ENCODE measurements around the gene TEX9.
"Not testable (repeated sequence)": the region's sequence is repeated elsewhere in the genome, so short reads cannot be mapped to it uniquely, and the experiment has no call there.

The TEX9 gene

DNA sequence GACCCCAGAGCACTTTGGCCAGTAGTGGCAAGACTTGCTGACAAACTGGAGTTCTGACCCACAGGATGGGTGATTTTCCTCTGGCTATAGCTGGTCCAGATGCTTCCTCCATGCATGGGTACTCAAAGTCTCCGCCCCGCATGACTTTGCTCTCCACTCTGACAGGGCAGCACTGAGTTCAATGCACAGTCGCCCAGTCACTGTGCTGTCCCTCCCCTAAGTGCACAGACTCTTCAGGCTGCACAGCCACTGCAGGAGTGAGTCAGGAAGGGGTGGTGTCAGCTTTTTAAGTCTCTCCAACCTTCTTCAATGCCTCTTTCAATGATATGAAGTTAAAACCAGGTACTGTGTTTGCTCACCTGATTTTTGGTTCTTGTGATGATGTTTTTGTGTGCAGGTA lies 17.8 kb downstream of the TEX9 start:
- DNase-seq (ENCODE audit: low spot score): no peak
- no peaks in the 10 kb centered on the region for H3K4me1 Mint-ChIP-seq (ENCODE audit: low read depth)

DNA sequence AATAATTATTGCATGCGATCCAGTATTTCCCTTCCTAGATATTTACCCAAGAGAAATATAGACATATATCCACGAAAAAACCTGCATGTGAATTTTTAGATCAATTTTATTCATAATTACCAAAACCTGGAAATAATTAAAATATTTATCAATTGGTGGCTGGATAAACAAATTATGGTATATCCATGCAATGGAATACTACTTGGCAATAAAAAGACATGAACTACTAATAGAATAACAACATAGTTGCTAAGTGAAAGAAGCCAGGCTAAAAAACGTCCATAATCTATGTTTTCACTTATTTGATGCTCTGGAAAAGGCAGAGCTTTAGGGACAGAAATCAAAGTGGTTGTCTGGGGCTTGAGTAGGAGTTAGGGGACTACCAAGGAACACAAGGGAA lies 20.7 kb downstream of the TEX9 start:
- Mint-ChIP-seq H3K4me1 (ENCODE audit: low read depth) (no peaks in the 10 kb centered on the region), H3K9me3 (no peaks in the 10 kb centered on the region), H3K36me3 (ENCODE audit: low read depth) (no peaks in the 10 kb centered on the region), H3K4me3 (no peak overlapping the region), H3K27me3 (ENCODE audit: low read depth) (no peaks in the 10 kb centered on the region), H3K27ac (no peak overlapping the region)
- no peak for DNase-seq (ENCODE audit: low spot score)

More for the DNA sequence above, 17.8 kb downstream of the TEX9 start:
- no peaks in the 10 kb centered on the region for H3K36me3 Mint-ChIP-seq (ENCODE audit: low read depth)
- H3K9me3 Mint-ChIP-seq: peaks cover 19% of the 10 kb centered on the region
- H3K4me3 Mint-ChIP-seq: no peak overlapping the region
- H3K27ac Mint-ChIP-seq: no peak overlapping the region
- H3K27me3 Mint-ChIP-seq (ENCODE audit: low read depth): no peaks in the 10 kb centered on the region

DNA sequence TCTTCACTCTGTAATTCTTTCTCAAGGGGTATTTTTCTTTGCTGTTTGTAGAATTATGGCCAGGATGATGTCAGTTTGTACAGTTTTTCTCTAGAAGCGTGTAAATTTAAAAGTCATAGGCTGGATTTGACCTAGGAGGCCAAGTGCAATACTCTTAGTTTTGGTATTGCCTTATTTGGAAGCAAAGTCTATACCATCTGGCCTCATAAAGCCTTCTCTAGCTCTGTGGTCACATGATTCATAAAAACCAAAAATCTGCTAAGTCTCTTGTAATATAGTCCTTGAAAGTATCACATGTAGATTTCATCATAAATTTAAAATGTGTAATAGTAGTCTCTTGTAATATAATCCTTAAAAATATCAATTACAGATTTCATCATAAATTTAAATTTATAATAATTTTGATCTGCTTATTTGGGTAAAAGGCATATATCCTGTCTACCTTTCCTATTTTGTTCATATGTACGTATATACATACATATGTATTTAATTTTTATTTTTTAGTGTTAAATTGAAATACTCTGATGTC lies 25.6 kb downstream of the TEX9 start:
- H3K27me3 Mint-ChIP-seq (ENCODE audit: low read depth): no peaks in the 10 kb centered on the region
- no peak for DNase-seq (ENCODE audit: low spot score)

DNA sequence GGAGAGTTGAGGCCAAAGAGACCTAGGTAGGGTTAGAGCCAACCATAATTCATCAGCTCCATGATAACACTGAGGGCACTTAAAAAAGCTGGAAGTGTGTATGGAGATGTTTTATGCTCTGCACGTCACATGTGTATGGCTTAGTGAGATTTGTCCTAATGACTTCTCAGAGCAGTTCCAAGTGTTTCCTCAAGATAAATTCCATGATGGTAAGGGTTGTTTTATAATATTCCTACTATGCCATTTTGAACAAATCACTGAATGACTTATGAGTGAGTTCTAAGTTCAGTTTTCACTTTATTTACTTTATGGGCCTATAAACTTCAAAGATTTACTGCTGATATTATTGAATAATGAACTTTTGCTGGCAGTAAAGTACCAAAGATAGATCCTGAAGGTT lies 28.1 kb downstream of the TEX9 start:
- no peaks in the 10 kb centered on the region for H3K4me1 Mint-ChIP-seq (ENCODE audit: low read depth)

More for the DNA sequence above, 25.6 kb downstream of the TEX9 start:
- no peaks in the 10 kb centered on the region for H3K4me1 Mint-ChIP-seq (ENCODE audit: low read depth)
- no peaks in the 10 kb centered on the region for H3K9me3 Mint-ChIP-seq
- H3K36me3 Mint-ChIP-seq (ENCODE audit: low read depth): no peaks in the 10 kb centered on the region
- H3K4me3 Mint-ChIP-seq: no peak overlapping the region
- H3K27ac Mint-ChIP-seq: no peak overlapping the region

DNA sequence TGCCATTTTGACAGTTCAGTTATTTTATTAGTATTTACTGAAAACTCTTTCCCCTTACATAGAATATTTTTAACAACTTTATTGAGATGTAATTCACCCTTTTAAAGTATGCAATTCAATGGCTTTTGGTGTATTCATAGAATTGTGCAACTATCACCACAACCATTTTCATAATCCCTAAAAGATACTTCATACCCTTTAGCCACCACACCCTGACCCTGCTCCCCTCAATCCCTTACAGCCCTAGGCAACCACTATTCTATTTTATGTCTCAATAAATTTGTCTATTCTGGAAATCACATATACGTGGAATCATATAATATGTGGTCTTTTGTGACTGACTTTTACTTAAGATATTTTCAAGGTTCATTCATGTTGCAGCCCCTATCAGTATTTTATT lies 29.7 kb downstream of the TEX9 start:
- no peak for DNase-seq (ENCODE audit: low spot score)
- Mint-ChIP-seq H3K36me3 (ENCODE audit: low read depth) (no peaks in the 10 kb centered on the region), H3K4me1 (ENCODE audit: low read depth) (no peaks in the 10 kb centered on the region), H3K9me3 (no peaks in the 10 kb centered on the region), H3K27me3 (ENCODE audit: low read depth) (no peaks in the 10 kb centered on the region), H3K4me3 (no peak overlapping the region), H3K27ac (no peak overlapping the region)

More for the DNA sequence above, 28.1 kb downstream of the TEX9 start:
- Mint-ChIP-seq H3K27me3 (ENCODE audit: low read depth) (no peaks in the 10 kb centered on the region), H3K9me3 (no peaks in the 10 kb centered on the region), H3K4me3 (no peak overlapping the region), H3K36me3 (ENCODE audit: low read depth) (no peaks in the 10 kb centered on the region), H3K27ac (no peak overlapping the region)
- no peak for DNase-seq (ENCODE audit: low spot score)

DNA sequence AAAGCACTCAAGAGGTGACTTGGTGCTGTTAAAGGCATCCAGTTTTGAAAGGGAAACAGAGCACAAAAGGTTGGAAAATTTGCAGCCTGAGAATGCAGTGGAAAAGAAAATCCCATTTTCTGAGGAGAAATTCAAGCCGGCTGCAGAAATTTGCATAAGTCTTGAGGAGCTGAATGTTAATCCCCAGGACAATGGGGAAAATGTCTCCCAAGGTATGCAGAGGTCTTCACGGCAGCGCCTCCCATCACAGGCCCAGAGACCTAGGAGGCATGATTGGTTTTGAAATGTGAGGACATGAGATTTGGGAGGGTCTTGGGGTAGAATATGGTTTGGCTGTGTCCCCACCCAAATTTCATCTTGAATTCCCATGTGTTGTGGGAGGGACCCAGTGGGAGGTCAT lies 32.1 kb downstream of the TEX9 start:
- DNase-seq (ENCODE audit: low spot score); H3K9me3 Mint-ChIP-seq; H3K36me3 Mint-ChIP-seq (ENCODE audit: low read depth); H3K27me3 Mint-ChIP-seq (ENCODE audit: low read depth); H3K27ac Mint-ChIP-seq; H3K4me1 Mint-ChIP-seq (ENCODE audit: low read depth); H3K4me3 Mint-ChIP-seq: not testable (repeated sequence)

DNA sequence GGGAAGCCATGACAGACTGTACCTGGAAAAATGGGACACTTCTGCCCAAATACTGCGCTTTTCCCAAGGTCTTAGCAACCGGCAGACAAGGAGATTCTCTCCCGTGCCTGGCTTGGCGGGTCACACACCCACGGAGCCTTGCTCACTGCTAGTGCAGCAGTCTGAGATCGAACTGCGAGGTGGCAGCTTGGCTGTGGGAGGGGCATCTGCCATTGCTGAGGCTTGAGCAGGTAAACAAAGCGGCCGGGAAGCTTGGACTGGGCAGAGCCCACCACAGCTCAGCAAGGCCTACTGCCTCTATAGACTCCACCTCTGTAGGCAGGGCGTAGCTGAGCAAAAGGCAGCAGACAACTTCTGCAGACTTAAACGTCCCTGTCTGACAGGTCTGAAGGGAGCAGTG lies 34.0 kb downstream of the TEX9 start:
- H3K9me3 Mint-ChIP-seq; H3K27me3 Mint-ChIP-seq (ENCODE audit: low read depth); DNase-seq (ENCODE audit: low spot score); H3K36me3 Mint-ChIP-seq (ENCODE audit: low read depth); H3K4me1 Mint-ChIP-seq (ENCODE audit: low read depth); H3K27ac Mint-ChIP-seq; H3K4me3 Mint-ChIP-seq: not testable (repeated sequence)

DNA sequence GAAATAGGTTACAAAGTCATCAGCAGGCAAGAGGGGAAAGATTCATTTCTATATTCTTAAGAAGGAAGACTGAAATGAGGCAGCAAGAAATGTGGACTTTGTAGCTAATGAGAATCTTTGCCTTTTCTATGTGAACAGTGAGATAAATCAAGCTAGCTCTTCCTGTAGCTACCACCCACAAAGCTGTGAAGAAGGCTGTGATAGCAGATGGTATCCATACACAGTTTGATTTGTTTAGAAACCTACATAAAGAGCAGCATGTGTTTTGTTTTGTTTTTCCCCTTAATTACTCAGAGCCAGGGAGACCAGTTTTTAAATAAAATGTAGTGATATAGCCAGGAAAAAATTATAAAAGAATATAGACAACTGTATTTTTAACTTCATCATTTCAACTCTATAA lies 45.5 kb downstream of the TEX9 start:
- no peak for DNase-seq (ENCODE audit: low spot score)
- no peaks in the 10 kb centered on the region for H3K36me3 Mint-ChIP-seq (ENCODE audit: low read depth)

DNA sequence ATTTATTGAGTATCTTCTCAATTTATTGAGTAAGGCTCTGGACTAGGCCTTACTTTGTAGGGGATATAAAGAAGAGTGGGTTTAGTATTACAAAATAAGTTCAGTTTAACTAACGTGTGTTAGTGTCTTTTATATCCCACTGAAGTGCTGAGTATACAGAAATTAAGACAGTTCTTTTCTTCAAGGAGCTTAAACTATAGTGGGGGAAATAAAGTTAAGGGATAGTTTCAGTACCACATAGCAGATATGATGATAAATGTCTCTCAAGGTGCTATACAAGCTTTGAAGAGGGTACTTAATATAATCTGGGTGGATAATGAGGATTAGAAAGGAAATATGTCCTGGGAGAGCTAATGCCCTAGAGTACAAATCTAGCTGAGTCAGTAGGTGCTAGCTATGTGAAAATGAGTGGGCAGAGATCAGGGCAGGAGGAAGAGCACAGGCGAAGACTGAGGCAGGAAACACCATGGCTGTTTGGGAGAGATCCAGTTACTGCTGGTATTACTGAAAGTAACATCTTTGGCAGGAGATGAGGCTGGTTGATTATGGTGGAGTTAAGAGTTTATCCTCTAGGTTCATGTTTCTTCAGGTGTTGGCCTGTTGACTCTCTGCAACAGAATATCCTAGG lies 46.0 kb downstream of the TEX9 start:
- no peak for DNase-seq (ENCODE audit: low spot score)
- Mint-ChIP-seq H3K36me3 (ENCODE audit: low read depth) (no peaks in the 10 kb centered on the region), H3K4me3 (no peak overlapping the region), H3K4me1 (ENCODE audit: low read depth) (no peaks in the 10 kb centered on the region), H3K9me3 (no peaks in the 10 kb centered on the region), H3K27me3 (ENCODE audit: low read depth) (no peaks in the 10 kb centered on the region), H3K27ac (no peak overlapping the region)

More for the DNA sequence above, 45.5 kb downstream of the TEX9 start:
- Mint-ChIP-seq H3K9me3 (no peaks in the 10 kb centered on the region), H3K4me1 (ENCODE audit: low read depth) (no peaks in the 10 kb centered on the region), H3K27me3 (ENCODE audit: low read depth) (no peaks in the 10 kb centered on the region), H3K27ac (no peak overlapping the region), H3K4me3 (no peak overlapping the region)

DNA sequence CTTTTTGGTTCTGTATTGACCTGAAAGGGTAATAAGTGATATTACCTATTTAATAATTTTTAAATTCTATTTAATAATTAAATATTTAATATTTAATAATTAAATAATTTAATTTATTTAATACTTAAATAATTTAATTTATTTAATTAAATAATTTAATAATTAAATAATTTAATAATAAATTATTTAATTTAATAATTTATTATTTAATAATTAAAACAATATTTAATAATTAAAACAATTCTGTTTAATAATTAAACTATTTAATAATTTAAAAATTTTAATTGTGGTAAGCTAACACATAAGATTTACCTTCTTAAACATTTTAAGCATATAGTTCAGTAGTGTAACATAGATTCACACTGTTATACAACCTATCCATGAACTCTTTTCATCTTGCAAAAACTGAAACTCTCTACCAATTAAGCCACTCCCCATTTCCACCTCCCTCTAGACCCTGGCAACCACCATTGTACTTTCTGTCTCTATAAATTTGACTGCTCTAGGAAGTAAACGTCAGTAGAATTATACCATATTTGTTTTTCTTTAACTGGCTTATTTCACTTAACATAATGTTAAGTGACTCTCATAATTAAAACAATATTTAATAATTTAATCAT lies 48.0 kb downstream of the TEX9 start:
- DNase-seq (ENCODE audit: low spot score); H3K9me3 Mint-ChIP-seq; H3K27me3 Mint-ChIP-seq (ENCODE audit: low read depth); H3K4me3 Mint-ChIP-seq; H3K4me1 Mint-ChIP-seq (ENCODE audit: low read depth); H3K27ac Mint-ChIP-seq; H3K36me3 Mint-ChIP-seq (ENCODE audit: low read depth): not testable (repeated sequence)

DNA sequence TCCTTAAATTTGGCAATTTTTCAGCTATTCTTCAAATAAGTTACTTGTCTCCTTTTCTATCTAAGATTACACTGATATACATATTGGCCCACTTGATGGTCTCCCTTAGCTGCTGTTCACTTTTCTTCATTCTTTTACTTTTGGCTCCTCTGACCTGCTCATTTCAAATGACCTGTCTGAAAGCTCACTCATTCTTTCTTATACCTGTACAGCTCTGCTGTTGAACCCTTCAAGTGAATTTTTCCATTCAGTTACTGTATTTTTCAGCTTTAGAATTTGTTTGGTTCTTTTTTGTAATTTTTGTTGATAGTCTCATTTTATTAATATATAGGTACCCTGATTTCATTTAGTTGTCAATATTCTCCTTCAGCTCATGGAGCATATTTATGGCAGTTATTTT lies 60.0 kb downstream of the TEX9 start:
- H3K4me1 Mint-ChIP-seq (ENCODE audit: low read depth): no peaks in the 10 kb centered on the region
- H3K4me3 Mint-ChIP-seq: no peak overlapping the region
- no peak overlapping the region for H3K27ac Mint-ChIP-seq
- H3K9me3 Mint-ChIP-seq: peaks cover 8% of the 10 kb centered on the region
- DNase-seq (ENCODE audit: low spot score): no peak
- no peaks in the 10 kb centered on the region for H3K36me3 Mint-ChIP-seq (ENCODE audit: low read depth)
- H3K27me3 Mint-ChIP-seq (ENCODE audit: low read depth): no peaks in the 10 kb centered on the region

DNA sequence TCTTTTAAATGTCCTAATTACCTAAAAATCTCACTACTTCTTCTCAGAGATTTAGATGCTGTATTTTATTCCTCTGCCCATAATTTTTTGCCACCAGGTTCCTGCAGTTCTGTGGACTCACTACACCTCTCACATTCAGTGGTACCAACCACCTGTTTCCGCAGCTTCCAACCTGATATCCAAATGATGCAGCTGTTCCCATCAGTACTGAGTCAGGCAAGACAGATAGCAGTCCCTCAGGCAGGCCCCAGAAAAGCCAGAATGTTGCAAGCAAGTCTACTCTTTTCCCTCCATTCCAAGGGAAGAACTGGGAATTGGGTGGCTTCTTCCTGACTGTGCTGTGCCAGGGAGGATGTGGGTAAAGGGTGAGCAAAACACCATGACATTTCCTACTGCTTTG lies 60.8 kb downstream of the TEX9 start:
- H3K4me3 Mint-ChIP-seq: no peak overlapping the region
- no peak for DNase-seq (ENCODE audit: low spot score)
- H3K36me3 Mint-ChIP-seq (ENCODE audit: low read depth): no peaks in the 10 kb centered on the region
- H3K27me3 Mint-ChIP-seq (ENCODE audit: low read depth): no peaks in the 10 kb centered on the region
- H3K9me3 Mint-ChIP-seq: peaks cover 8% of the 10 kb centered on the region
- no peaks in the 10 kb centered on the region for H3K4me1 Mint-ChIP-seq (ENCODE audit: low read depth)
- H3K27ac Mint-ChIP-seq: no peak overlapping the region

DNA sequence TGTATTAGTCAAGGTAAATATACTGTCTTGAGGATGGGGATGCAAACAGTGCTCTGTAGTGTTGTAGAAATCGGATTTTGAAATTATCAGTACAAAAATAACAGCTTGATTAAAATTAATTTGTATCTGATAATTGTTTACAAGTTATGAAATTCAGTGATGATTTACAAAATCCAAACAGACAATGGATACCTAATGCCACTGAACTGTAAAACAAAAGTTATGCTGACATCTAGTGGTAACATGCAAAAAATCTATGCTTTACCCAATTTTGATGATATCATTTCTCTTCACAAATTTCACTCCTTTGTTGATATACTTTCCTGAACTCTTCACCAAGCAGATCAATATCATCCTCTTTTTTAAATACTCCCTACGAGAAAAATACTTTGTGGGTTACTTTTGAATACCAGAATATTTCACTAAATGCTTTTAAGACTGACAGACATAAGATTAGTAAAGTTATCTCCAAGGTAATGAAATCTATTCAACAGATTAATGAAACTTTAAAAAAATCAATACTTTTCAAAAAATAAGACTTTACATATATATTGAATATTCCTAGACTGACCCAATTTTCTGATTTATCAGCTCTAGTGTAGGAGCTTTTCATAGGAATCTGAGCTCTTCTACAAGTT lies 63.7 kb downstream of the TEX9 start:
- Mint-ChIP-seq H3K36me3 (ENCODE audit: low read depth) (no peaks in the 10 kb centered on the region), H3K4me3 (no peak overlapping the region), H3K27me3 (ENCODE audit: low read depth) (peaks cover 4% of the 10 kb centered on the region), H3K4me1 (ENCODE audit: low read depth) (no peaks in the 10 kb centered on the region), H3K27ac (no peak overlapping the region), H3K9me3 (peaks cover 5% of the 10 kb centered on the region)
- DNase-seq (ENCODE audit: low spot score): no peak

DNA sequence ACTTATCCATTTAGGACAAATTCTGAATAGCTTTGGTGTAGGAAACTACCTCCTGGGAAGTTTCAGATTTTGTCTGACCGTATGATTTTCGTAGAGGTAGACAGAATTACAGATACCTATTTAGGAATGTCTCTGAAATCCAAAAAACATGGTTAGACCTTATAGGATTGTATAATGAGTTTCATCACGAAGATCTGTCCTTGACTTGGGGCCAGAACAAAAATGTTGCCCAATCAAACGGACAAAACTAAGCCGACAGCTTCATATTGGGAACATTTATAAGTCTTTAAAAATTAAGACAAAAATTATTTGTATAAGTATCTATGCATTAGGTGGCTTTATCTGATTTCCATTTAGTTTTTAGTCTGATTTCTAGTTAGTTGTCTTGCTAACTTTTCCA lies 67.1 kb downstream of the TEX9 start:
- H3K9me3 Mint-ChIP-seq: no peaks in the 10 kb centered on the region
- no peaks in the 10 kb centered on the region for H3K36me3 Mint-ChIP-seq (ENCODE audit: low read depth)
- no peak overlapping the region for H3K27ac Mint-ChIP-seq
- no peaks in the 10 kb centered on the region for H3K4me1 Mint-ChIP-seq (ENCODE audit: low read depth)
- DNase-seq (ENCODE audit: low spot score): no peak
- peaks cover 15% of the 10 kb centered on the region for H3K27me3 Mint-ChIP-seq (ENCODE audit: low read depth)
- no peak overlapping the region for H3K4me3 Mint-ChIP-seq
